Transverse colon (tissue), 4 donors: Measurements from ENCODE around the gene CASP5.

Experiments
- POLR2A ChIP-seq: fragments of 450-650 bp; IDR thresholded peaks from one replicate; pipeline ENCODE4 v1.6.1; 2016; ENCODE audit warnings: antibody characterized with exemption, mild to moderate bottlenecking, moderate library complexity
- POLR2AphosphoS5 ChIP-seq, 3 donors: sonication (generic); formaldehyde crosslinking; IDR thresholded peaks; one replicate each; pipeline ENCODE4 v1.6.1; 2016; ENCODE audit warnings: antibody characterized with exemption in 3 of 3
- TF ChIP-seq, protein P1 (sequence below), 5 experiments: fragments of 200-600 bp in 3 of 5; fragments of 450-650 bp in 2 of 5; sonication (generic) in 3 of 5; IDR thresholded peaks; 1 replicate in 2 of 5; 2 replicates in 3 of 5; pipeline ENCODE4 v1.5.1; 2016 to 2017; ENCODE audit warnings: antibody characterized with exemption in 5 of 5, inconsistent platforms in 3 of 5, mild to moderate bottlenecking in 2 of 5, moderate library complexity in 1 of 5

DNA sequence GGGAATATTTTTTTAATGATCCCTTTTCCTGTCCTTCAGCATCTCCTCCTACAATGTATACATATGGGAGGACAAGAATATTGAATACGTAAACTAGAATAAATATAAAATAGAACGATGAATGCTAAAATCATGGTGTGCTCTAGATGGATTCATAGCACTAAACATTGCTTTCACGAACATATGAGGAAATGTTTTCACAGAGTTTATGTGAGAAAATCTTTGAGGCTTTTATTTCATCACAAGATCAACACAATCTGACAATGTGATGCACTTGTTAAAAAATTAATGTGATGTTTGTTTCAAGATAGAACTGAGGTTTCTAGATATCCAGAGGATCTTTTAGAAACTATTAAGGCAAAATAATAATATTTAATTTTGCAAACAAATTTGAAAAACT, 19.2 kb upstream of the CASP5 start:
- TF ChIP-seq POLR2A, result no peak
- TF ChIP-seq, protein P1, sequence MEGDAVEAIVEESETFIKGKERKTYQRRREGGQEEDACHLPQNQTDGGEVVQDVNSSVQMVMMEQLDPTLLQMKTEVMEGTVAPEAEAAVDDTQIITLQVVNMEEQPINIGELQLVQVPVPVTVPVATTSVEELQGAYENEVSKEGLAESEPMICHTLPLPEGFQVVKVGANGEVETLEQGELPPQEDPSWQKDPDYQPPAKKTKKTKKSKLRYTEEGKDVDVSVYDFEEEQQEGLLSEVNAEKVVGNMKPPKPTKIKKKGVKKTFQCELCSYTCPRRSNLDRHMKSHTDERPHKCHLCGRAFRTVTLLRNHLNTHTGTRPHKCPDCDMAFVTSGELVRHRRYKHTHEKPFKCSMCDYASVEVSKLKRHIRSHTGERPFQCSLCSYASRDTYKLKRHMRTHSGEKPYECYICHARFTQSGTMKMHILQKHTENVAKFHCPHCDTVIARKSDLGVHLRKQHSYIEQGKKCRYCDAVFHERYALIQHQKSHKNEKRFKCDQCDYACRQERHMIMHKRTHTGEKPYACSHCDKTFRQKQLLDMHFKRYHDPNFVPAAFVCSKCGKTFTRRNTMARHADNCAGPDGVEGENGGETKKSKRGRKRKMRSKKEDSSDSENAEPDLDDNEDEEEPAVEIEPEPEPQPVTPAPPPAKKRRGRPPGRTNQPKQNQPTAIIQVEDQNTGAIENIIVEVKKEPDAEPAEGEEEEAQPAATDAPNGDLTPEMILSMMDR (IDR thresholded peaks at IDR 0.05), result no peak
- no peak for TF ChIP-seq POLR2AphosphoS5 (IDR thresholded peaks at IDR 0.05)
